RCC 7860 (cell line): ENCODE data around the gene LYSET.
"Not testable (repeated sequence)": the region's sequence is repeated elsewhere in the genome, so short reads cannot be mapped to it uniquely, and the experiment has no call there.

Experiments
- DNase-seq: peaks from one replicate; pipeline ENCODE4 v3.0.0-alpha.2; 2015; ENCODE audit warnings: low spot score
- FAIRE-seq: peaks from 2 replicates; lab custom pipeline; 2012; peaks lifted over from hg19 to GRCh38; lab: Jason Lieb, UNC

Gene LYSET

GRCh38 chr14:93165271-93166265 is 19.5 kb upstream of the LYSET start:
- FAIRE-seq: peak; percentile 67

GRCh38 chr14:93168610-93169009 is 16.5 kb upstream of the LYSET start:
- DNase-seq: peak; percentile 8
- not testable (repeated sequence) for FAIRE-seq

More at GRCh38 chr14:93165271-93166265, 19.5 kb upstream of the LYSET start:
- DNase-seq: peak; percentile 60

- not testable (repeated sequence) for FAIRE-seq, DNase-seq
These were observed 15.5 kb upstream of the LYSET start for GRCh38 chr14:93169619-93170018.

- DNase-seq, FAIRE-seq: not testable (repeated sequence)
These were observed 15.0 kb upstream of the LYSET start for GRCh38 chr14:93170141-93170540.

GRCh38 chr14:93171376-93171775 is 13.7 kb upstream of the LYSET start:
- DNase-seq (no peak), FAIRE-seq (no peak)

GRCh38 chr14:93173943-93174395 is 11.1 kb upstream of the LYSET start:
- DNase-seq: no peak

GRCh38 chr14:93174731-93175130 is 10.4 kb upstream of the LYSET start:
- FAIRE-seq, DNase-seq: not testable (repeated sequence)

More at GRCh38 chr14:93173943-93174395, 11.1 kb upstream of the LYSET start:
- FAIRE-seq: no peak

GRCh38 chr14:93175492-93175891 is 9.6 kb upstream of the LYSET start:
- DNase-seq: no peak
- no peak for FAIRE-seq

GRCh38 chr14:93183596-93184317 is 1.4 kb upstream of the LYSET start:
- no peak for DNase-seq
- FAIRE-seq: no peak

GRCh38 chr14:93185349-93185720 is 218 bp downstream of the LYSET start:
- FAIRE-seq (no peak), DNase-seq (no peak)

GRCh38 chr14:93186466-93186865 is 1.3 kb downstream of the LYSET start:
- FAIRE-seq (no peak), DNase-seq (no peak)

- no peak for FAIRE-seq
- DNase-seq: no peak
These were observed 1.8 kb downstream of the LYSET start for GRCh38 chr14:93186956-93187355.

GRCh38 chr14:93195316-93195999 is 10.3 kb downstream of the LYSET start:
- DNase-seq (no peak), FAIRE-seq (no peak)

- no peak for FAIRE-seq
- no peak for DNase-seq
These were observed 13.9 kb downstream of the LYSET start for GRCh38 chr14:93199031-93199430.

- FAIRE-seq (no peak), DNase-seq (no peak)
These were observed 15.4 kb downstream of the LYSET start for GRCh38 chr14:93200553-93200952.

- DNase-seq (no peak), FAIRE-seq (no peak)
These were observed 16.1 kb downstream of the LYSET start for GRCh38 chr14:93201155-93201704.

GRCh38 chr14:93206793-93207467 is 21.8 kb downstream of the LYSET start, which contains the start of the genes GON7 and UBR7:
Gene GON7, minus strand, starts transcription at chr14:93207065. Its CDS starts 28 bp downstream, at chr14:93207037.
Gene UBR7, plus strand, starts transcription at chr14:93207256. Its CDS starts 36 bp downstream, at chr14:93207292.
- DNase-seq (peak; percentile 89), FAIRE-seq (peak; percentile 70)

- no peak for FAIRE-seq
- DNase-seq: peak; percentile 23
These were observed 22.6 kb downstream of the LYSET start for GRCh38 chr14:93207468-93208308.

- no peak for DNase-seq
- no peak for FAIRE-seq
These were observed 27.3 kb downstream of the LYSET start for GRCh38 chr14:93212432-93212831.
